CD4-positive, alpha-beta T cell treated with Interleukin-15 for 1 hour (primary cell): ENCODE results near the gene TRIM41.
"Not testable (repeated sequence)": the region's sequence is repeated elsewhere in the genome, so short reads cannot be mapped to it uniquely, and the experiment has no call there.

Experiments used
- DNase-seq: peaks from one replicate; pipeline ENCODE4 v3.0.0-alpha.2; 2020

The TRIM41 gene

DNA sequence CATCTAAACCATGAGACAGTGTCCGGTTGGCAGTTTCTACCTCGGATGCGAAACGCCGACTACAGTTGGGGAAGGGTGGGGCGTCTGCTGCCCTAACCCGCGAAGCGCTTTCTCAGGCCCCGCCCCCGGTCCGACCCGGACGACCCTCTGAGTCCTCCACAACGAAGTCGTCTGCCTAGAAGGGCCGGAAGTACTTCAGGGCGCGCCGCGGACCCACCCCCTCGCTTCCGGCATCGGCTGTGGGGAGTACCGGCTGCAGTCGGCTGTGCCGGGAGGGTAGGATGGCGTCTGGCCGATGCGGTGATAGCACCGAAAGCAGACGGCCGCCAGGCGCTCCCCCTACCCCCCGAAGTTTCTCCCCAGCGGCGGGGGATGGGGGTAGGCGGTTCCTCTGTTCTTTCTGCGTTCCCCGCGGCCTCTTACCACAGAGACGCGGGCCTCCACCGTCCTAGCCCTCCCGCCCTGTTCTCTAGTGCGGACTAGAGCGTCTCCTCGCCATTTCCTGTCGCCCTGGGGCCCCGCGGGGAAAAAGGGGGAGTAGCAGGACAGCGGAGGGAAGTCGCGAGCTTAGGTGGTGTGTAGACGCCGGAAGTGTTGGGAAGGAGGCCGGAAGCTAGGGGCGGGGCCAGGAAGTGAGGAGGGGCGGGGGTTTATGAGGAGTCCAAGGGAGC, at the start of gene TRIM41:
Gene TRIM41 (plus strand): TSS at position 224 of the 671 bp plus-strand sequence. CDS start 719 bp downstream, outside the sequence.
- peak; percentile 99 for DNase-seq

DNA sequence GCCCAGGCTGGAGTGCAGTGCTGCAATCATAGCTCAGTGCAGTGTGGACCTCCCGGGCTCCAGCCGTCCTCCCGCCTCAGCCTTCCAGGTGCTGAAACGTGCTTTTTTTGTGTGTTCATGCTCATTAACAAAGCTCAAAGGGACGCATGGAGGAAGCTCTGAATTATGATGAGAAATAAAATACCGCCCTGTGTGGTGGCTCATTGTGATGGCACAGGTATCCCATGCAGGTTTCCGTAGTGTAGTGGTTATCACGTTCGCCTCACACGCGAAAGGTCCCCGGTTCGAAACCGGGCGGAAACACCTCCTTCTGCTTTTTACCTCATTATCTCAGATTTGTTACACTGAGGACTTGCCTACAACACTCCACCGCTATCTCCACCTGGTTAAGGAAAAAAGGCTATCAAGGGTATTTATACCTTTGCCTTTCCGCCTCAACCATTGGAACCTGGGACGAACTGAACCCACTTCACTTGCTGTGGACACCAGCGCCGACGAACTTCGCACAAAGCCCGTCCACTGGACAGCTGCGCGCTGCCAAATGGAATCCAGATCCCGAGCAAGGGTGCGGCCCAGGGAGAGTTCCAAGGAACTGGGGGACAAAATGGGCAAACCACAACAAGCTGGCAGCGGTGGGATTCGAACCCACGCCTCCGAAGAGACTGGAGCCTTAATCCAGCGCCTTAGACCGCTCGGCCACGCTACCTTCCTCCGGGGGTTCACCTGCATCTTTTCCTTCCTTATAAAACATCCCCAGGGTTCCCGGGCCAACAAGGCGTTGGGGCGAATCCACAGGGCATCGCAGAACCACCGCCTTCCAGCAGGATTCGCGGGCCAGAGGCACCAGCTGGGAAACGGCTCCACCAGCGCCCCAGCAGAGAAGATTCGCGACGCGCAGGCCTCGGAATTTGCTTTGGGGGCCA, 49.4 kb upstream of the TRIM41 start:
- DNase-seq = peak; percentile 68

DNA sequence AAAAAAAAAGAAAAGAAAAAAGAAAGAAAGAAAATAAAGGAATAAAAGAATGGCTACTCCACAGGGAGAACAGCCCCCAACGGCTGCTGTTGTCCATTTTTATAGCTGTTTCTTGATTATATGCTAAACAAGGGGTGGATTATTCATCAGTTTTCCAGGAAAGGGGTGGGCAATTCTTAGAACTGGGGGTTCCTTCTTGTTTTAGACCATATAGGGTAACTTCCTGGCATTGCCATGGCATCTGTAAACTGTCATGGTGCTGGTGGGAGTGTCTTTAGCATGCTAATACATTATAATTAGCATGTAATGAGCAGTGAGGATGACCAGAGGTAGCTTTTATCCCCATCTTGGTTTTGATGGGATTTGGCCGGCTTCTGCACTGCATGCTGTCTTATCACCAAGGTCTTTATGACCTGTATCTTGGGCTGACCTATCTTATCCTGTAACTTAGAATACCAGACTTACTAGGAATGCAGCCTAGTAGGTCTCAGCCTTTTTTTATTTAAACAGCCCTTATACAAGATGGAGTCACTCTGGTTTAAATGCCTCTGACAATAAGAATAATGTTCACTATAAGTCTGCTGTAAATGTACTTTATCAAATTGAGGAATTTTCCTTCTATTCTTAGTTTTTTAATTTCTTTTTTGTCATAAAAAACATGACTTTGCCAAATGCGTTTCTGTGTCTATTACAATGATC, 46.7 kb upstream of the TRIM41 start:
- no peak for DNase-seq

DNA sequence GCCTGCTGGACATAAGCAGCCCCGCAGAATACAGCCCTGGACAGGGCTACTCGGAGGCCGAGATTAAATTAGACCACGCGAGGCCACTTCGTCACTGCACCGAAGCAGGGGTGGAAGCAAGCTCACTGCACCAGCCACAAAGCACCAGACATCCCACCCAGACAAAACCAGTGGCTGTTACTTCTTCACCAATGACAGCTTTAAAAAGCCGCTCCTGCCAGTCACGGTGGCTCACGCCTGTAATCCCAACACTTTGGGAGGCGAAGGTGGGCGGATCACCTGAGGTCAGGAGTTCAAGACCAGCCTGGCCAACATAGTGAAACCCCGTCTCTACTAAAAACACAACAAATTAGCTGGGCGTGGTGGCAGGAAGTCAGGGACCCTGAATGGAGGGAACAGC, 45.5 kb upstream of the TRIM41 start:
- not testable (repeated sequence) for DNase-seq

DNA sequence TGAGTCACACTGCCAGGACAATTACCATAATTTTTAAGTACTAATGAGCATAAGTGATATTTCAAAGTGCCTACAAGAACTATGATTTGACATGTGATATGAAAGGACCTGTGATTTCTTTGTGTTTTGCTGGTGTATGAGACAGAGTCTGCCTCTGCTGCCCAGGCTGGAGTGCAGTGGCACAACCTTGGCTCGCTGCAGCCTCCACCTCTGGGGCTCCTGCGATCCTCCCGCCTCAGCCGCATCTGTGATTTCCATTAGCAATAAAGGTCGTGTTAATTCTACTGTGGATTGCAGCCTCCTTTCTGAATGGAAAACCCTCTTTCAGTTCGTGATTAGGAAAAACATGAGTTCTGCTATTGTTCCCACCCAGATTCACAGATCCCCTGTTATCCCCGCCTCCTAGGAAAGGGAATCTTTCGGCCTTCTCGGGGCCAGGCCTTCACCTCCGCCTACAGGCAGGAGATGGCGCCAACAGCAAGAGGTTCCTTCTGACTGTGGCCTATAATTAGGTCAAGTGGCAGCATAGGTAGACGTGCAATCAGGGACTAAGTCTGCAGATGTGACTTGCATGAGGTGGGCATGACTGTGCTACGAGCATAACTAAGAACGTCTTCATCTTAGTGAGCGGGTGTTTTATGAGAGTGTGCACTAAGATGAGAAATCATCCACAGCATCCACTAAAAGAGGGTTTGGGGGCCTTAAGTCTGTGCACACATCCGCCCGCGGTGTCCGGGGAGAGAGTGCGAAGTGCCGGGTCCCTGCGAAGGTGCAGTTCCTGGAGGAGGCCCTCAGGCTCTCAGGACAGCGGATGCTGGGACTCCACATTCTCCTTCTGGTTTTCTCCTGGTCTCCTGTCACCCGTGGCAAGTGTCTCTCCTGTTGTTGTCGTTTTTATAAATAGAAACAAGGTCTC, 41.2 kb upstream of the TRIM41 start:
- DNase-seq = peak; percentile 72

DNA sequence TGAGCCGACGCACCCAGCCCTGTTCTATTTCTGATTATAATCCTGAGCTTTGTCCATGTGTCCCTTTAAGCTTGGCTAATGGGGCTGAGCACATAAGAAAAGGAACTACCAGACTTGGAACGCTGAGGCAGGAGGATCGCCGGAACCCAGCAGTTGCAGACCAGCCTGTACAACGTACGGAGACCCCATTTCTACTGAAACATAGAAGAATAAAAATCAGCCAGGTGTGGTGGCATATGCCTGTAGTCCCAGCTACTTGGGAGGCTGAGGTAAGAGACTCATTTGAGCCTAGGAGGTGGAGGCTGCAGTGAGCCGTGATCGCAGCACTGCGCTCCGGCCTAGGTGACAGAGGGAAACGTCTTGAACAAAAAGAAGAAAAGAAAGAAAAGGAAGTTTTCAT, 40.4 kb upstream of the TRIM41 start:
- DNase-seq = no peak

DNA sequence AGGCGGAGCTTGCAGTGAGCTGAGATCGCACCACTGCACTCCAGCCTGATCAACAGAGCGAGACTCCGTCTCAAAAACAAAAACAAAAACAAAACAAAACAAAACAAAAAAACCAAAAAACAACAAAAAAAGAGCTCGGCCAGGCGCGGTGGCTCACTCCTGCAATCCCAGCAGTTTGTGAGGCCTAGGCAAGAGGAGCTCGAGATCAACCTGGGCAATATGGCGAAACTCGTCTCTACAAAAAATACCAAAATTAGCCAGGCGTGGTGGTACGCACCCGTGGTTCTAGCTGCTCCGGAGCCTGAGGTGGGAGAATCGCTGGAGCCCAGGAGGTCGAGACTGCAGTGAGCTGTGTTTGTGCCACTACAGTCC, 38.2 kb upstream of the TRIM41 start:
- no peak for DNase-seq

DNA sequence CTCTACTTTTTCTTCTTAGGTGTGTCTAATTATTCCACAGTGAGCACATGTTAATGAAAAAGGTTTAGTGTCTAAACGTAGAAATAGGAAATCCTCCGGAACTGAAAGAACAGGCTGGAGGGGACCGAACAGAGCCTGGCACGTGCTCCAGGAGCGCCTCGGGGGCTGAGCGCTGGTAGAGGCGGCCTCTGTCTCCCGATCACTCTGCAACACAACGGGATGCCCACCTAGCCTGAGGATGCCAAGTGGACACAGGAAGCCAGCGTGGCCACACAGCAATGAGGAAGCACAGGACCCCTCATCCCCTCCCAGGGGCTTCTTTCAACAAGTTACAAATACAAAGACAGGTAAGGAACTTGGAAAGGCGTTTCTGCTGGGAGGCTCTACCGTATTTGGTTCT, 37.5 kb upstream of the TRIM41 start:
- no peak for DNase-seq

DNA sequence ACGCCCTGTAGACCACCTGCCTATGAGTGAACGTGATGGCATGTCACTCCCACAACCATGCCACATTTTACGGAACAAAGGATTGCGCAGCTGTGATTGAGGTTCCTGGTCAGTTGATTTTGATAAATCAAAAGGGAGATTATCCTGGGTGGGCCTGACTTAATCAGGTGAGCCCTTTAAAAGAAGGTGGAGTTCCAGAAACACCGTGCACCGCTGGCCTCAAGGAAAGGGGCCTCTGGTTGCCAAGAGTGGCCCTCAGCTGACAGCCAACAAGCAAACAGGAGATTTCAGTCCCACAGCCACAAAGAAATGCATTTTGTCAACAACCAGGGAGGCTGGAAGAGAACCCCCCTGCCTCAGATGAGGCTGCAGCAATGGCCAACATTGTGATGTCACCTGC, 37.1 kb upstream of the TRIM41 start:
- no peak for DNase-seq

DNA sequence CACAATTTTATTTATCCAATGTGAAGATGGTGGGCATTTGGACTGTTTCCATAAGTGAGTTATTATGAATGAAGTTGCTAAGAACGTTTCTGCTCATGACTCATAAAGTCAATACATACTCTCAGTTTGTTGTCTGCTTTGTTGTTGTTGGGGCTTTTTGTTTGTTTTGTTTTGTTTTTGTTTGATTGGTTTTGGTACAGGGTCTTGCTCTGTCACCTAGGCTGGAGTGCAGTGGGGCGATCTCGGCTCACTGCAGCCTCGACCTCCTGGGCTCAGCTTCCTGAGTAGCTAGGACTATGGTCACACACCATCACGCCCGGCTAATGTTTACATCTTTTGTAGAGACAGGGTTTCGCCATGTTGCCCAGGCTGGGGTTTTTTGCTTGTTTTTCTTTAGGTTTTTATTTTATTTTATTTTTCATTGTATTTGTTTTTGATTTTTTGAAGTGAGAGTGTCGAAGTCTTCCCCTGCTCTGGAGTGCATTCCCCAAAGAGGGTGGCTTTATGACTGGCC, 36.0 kb upstream of the TRIM41 start:
- DNase-seq = no peak

DNA sequence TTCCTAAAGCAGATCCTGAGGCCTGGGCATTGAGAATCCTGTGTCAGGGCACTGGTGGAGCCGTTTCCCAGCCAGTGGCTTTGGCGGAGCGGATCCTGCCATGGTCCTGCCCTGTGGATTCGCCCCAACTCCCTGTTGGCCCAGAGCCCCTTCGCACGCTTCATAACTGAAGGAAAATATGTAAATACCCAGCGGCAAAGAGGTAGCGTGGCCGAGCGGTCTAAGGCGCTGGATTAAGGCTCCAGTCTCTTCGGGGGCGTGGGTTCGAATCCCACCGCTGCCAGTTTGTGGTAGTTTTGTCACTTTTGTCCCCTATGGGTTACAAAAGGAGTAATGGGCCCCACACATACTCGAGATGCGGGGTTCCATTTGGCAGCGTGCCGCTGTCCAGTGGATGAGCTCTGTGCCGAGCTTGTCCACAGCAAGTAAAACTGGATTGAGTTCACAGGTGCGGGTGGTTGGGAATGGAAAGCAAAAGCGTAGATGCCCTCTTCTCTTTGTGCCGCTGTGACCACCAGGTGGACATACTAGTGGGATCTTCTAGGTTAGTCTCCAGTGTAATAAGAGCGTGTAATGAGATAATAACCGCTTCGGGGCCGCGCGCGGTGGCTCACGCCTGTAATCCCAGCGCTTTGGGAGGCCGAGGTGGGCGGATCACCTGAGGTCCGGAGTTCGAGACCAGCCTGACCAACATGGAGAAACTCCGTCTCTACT, 35.4 kb upstream of the TRIM41 start:
- DNase-seq = peak; percentile 66

DNA sequence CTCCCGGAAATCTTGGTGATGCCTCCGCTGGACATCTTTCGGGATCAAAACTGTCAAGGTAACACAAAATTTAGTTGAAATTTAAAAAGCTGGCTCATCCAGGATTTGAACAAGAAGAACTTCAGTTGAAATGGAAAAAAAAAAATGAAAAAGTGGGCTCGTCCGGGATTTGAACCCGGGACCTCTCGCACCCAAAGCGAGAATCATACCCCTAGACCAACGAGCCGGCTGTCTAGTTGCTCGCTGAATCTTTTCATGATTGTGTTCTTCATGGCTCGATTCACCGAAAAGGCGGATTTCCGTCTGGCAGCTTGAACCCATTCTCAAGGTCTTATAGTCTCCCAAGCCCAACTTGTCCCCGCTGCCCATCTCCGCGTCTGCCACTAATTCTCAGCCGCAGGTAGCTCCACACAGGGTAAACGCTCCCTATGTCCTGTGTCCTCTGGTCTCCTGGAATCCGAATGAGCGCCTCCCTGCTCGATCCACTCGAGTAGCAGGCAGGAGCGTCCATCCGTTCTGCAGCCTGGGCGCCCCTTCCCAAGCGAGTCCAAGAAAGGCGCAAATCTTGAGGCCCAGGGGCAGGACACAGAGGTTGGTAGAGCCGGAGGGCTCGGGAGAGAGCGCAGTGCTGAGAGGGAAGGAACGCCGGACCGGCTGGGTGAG, 34.2 kb upstream of the TRIM41 start:
- peak; percentile 82 for DNase-seq

DNA sequence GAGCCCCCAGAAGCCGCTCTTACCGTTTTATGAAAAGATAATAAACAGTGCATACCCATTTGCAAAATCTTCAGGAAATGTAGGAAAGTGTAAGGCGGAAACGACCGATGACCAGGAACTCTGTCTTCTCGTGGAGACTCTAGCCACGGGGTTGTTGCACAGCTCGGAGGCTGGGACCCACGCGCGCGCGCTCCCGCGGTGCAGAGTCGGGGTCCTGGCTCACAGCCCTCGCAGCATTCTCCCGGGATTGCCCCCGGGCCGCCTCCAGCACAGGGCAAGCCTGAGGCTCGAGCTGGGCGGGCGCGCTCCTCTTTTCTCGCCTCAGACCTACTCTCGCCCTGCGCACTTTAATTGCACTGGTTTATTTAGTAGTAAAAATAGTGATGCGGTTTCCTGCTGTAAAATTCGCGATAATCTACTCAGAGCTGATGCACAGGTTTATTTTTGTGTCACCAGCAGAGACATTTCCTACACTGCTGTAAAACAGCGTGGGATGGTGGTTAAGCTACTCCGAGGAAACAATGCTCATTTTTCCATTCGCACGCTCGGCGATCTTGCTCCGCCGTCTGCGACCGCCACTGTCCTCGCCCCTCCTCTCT, 33.6 kb upstream of the TRIM41 start:
- DNase-seq = peak; percentile 36

DNA sequence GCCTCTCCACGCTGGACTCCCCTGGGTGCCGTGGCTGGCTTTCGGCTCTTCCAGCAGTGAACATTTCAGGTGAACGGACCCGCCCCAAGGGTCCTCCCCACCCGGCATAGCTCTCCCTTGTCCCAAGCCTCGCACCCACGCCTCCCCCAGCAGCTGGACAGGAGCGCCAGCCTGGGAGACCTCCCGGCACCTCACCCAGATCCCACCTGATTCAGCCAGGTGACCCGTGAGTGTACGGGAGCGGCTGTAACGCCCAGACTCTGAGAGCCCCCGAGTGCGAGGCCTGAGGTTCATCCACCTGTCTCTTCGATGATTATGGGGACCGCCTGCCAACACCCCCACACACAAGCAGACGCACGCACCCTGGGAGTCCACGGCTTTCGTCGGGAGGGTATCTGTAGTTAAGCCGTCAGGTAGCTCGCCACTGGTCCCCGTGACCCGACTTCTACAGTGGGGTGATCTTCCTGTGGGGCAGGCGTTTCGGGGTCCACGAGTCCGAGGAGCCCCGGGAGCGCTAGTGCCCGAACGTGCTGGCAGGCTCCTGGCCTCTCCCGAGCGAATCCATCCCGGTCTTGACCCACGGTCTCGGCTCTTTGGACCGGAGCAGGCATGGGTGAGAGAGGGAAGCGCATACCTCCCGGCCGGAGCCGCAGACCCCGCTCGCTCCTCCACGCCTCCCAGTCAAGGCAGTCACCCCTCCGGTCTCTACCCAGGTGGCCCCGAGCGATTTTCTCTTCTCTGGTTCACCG, 32.9 kb upstream of the TRIM41 start:
- DNase-seq = no peak

DNA sequence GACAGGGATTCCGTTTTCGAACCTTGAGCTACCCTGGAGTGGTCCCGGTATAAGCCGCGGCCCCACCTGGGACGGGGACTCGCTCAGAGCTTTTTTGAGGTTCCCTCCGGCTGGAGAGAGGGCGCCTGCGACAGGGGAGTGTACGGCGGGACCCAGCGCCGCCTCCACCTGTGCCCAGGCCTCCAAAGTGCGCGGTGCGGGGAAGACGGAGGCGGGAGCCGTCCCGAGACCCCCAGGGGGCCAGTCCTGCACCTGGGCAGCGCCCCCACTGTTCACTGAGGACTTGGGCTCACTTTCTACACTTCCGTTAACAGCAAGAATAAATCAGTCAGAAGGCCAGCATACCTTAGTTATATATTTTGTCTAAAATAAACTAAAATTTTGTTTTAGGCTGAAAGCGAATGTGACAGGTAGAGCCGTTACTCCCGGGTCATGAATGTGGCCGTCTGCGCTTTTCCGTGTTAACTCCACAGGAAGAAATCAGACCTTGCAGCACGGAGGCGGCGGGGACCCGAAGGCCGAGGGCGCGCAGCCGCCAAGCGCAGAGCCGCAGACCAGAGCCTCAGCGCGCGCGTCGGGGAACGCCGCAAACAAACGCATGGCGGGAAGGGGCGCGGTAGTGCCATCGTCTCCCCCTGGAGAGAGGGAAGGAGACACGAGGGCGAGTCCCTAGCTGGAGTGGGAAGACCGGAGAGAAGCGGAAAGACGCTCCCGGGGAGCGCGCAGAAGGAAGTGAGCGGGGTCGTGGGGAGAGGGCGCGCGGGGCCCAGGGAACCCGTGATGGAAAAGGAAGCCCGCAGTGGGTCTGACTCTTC, 32.2 kb upstream of the TRIM41 start:
- peak; percentile 33 for DNase-seq

DNA sequence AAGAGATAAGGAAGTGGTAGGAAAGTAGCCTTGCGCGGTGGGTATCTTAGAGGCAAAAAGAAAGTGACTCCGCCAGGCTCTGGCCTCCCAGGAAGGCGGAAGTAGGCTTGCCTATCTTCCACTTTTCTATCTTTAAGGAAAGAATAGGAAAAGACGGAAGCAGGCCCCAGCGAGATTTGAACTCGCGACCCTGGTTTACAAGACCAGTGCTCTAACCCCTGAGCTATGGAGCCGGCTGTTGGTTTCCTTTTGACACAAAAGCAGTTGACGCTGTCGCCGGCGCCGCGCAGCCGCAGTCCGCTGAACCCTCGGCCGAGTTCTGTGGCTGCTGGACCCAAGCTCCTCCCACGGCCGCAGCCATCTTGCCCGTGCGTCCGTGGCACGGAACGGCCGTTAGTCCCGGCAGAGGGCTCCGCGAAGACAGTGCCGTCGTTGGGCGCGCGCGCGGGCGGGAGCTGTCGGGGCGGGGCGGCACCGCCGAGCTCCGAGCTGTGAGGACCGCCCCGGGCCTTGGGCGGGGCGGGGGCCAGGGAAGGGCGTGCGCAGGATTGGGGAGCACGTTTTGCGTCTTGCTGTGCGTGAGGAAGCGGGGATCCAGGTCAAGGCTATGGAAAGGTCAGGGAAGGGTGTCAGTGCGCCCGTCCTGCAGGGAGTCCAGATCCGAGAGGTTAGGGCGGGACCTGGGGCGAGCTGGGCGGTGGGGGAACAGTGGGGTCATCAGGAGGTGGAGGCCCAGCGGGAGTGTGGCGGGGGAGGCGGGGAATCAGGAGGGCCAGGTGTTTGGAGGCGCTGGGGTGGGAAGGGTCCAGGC, 31.4 kb upstream of the TRIM41 start:
- DNase-seq = peak; percentile 97

DNA sequence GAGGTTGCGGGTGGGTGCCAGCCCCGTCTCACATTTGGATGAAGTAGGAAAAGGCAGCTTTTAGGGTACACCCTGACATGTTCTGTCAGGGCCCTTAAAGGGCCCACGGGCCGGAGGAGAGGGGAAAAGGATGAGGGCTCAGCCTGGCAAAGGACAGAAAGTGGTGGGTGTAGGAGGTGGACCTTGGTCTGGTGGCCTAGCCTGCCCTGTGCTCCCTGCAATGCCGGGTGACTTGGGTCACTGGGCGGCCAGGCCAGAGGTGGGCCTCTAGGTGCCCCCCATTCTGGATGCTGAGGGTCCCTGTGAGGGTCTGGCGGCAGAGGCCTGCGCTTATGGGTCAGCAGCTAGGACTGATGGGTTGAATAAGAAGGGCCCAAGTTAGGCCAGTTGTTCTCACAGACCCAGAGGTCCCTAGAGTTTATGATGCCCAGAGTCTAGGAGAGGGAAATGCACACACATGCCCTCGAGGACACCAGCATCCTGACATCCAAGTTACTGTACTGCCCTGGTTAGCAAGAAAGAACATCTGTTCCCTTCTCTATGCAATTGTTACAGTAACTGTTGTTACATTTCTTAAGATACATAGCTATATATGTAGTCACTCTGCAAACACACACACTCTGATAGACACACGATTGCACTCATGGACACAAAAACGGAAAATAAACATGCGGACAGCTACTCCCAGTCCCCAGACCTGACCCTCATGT, 30.6 kb upstream of the TRIM41 start:
- DNase-seq = no peak
